Smooth muscle cell (in vitro differentiated cells): ENCODE data around the gene MMGT1. TPM values are rescaled to one million over a fixed set of nuclear protein-coding genes. Genes with fewer than 3 reads are reported as not detected.

Experiments
- DNase-seq: peaks from one replicate; lab custom pipeline; 2025; ENCODE audit not compliant: unreplicated experiment; lab: John Stamatoyannopoulos, UW
- H2AFZ ChIP-seq: fragments of 200-600 bp; sonication (generic); 2 replicates; pipeline ENCODE4 v1.6.0; 2016; ENCODE audit warnings: antibody characterized with exemption, low read depth, mild to moderate bottlenecking
- H3F3A ChIP-seq: fragments of 200-600 bp; sonication (generic); 2 replicates; pipeline ENCODE4 v1.6.0; 2017; ENCODE audit warnings: antibody characterized with exemption, low read depth
- H3K27ac ChIP-seq: fragments of 200-600 bp; sonication (generic); 2 replicates; pipeline ENCODE4 v1.5.1; 2016; ENCODE audit warnings: low read depth, mild to moderate bottlenecking
- H3K27me3 ChIP-seq: fragments of 200-600 bp; sonication (generic); 2 replicates; pipeline ENCODE4 v1.6.1; 2016; ENCODE audit warnings: low read depth, mild to moderate bottlenecking
- H3K36me3 ChIP-seq: fragments of 200-600 bp; sonication (generic); 2 replicates; pipeline ENCODE4 v1.5.1; 2016; ENCODE audit warnings: low read depth
- H3K4me1 ChIP-seq: fragments of 200-600 bp; sonication (generic); 2 replicates; pipeline ENCODE4 v1.5.1; 2016; ENCODE audit warnings: low read depth
- H3K4me2 ChIP-seq: fragments of 200-600 bp; sonication (generic); 2 replicates; pipeline ENCODE4 v1.6.0; 2016; ENCODE audit warnings: mild to moderate bottlenecking
- H3K4me3 ChIP-seq: fragments of 200-600 bp; sonication (generic); 2 replicates; pipeline ENCODE4 v1.5.1; 2016; ENCODE audit warnings: mild to moderate bottlenecking
- H3K79me2 ChIP-seq: fragments of 200-600 bp; sonication (generic); 2 replicates; pipeline ENCODE4 v1.6.0; 2016; ENCODE audit warnings: low read depth, mild to moderate bottlenecking
- H3K9ac ChIP-seq: fragments of 200-600 bp; sonication (generic); 2 replicates; pipeline ENCODE4 v1.6.0; 2016; ENCODE audit warnings: low read depth
- H3K9me3 ChIP-seq: fragments of 200-600 bp; sonication (generic); replicated peaks from 2 replicates; pipeline ENCODE4 v1.5.1; 2016; ENCODE audit warnings: low read depth
- H4K20me1 ChIP-seq: fragments of 200-600 bp; sonication (generic); 2 replicates; pipeline ENCODE4 v1.6.0; 2016; ENCODE audit warnings: low read depth
- WGBS: methylation state at CpG from one replicate; pipeline ENCODE4 v1.1.7; 2016; ENCODE audit warnings: low lambda C conversion rate; 5-methylcytosine and 5-hydroxymethylcytosine counted together
- polyA plus RNA-seq: library from polyadenylated mRNA; unstranded; fragments of >200 nt; fragmentation: Nextera tagmentation; extraction: Ambion mirVana; gene quantifications from 2 replicates; pipeline ENCODE4 v1.2.1, GENCODE V29; 2016
- total RNA-seq: library from RNA; depleted of rRNA; stranded (reverse); fragments of >200 nt; gene quantifications from 2 replicates; pipeline ENCODE4 v1.2.3, GENCODE V29; 2014
- TF ChIP-seq, protein P1 (sequence below): fragments of 200-600 bp; sonication (generic); IDR thresholded peaks from 2 replicates; pipeline ENCODE4 v1.5.1; 2017; ENCODE audit warnings: borderline replicate concordance, mild to moderate bottlenecking, antibody characterized with exemption; ENCODE audit not compliant: insufficient read depth, poor library complexity, severe bottlenecking

The MMGT1 gene
- total and polyA plus RNA-seq, 2 experiments from 2014 or later = 13.6 to 35.8 TPM

DNA sequence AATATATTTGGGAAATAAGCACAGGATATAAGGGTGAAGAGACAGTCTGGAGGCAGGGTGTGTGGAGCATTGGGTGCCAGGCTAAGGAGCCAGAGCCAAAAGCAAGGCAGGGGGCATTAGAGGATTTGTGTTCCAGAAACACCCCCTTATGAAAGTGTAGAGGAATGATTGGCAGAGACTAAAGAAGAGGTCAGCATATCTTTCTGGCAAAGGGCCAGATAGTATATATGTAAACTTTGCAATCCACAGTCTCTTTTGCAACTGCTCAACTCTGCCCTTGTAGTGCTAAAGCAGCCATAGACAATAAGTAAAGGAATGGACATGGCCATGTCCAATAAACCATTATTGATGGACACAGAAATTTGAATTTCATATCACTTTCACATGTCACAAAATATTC is 7.9 kb upstream of the MMGT1 start:
- Histone ChIP-seq H2AFZ (no peak overlapping the region), H3K36me3 (no peaks in the 10 kb centered on the region), H3K79me2 (no peaks in the 10 kb centered on the region), H3F3A (no peaks in the 10 kb centered on the region), H3K9ac (no peak overlapping the region), H3K27ac (no peak overlapping the region), H3K4me2 (no peak overlapping the region), H3K9me3 (no peaks in the 10 kb centered on the region), H3K27me3 (no peaks in the 10 kb centered on the region), H3K4me3 (no peak overlapping the region), H3K4me1 (peaks cover 4% of the 10 kb centered on the region), H4K20me1 (no peaks in the 10 kb centered on the region)
- TF ChIP-seq, protein P1, sequence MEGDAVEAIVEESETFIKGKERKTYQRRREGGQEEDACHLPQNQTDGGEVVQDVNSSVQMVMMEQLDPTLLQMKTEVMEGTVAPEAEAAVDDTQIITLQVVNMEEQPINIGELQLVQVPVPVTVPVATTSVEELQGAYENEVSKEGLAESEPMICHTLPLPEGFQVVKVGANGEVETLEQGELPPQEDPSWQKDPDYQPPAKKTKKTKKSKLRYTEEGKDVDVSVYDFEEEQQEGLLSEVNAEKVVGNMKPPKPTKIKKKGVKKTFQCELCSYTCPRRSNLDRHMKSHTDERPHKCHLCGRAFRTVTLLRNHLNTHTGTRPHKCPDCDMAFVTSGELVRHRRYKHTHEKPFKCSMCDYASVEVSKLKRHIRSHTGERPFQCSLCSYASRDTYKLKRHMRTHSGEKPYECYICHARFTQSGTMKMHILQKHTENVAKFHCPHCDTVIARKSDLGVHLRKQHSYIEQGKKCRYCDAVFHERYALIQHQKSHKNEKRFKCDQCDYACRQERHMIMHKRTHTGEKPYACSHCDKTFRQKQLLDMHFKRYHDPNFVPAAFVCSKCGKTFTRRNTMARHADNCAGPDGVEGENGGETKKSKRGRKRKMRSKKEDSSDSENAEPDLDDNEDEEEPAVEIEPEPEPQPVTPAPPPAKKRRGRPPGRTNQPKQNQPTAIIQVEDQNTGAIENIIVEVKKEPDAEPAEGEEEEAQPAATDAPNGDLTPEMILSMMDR = no peak
- no peak for DNase-seq

DNA sequence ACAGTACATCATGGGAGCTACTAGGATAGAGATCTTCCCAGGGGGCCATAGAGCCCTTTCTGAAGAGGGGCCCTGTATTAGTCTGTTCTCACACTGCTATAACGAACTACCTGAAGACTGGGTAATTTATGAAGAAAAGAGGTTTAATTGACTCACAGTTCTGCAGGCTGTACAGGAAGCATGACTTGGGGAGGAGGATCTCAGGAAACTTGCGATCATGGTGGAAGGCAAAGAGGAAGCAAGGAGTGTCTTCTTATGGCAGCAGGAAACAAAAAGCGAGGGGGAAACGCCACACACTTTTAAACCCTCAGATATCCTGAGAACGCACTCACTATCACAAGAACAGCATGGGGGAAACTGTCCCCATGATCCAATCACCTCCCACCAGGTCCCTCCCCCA is 7.2 kb upstream of the MMGT1 start:
- no peak for DNase-seq
- no peak overlapping the region for H3K4me3 ChIP-seq
- H3K9ac ChIP-seq = no peak overlapping the region
- TF ChIP-seq, protein P1 = no peak
- H3K9me3 ChIP-seq = no peaks in the 10 kb centered on the region
- peaks cover 4% of the 10 kb centered on the region for H3K4me1 ChIP-seq
- H3K4me2 ChIP-seq = no peak overlapping the region
- H3K27ac ChIP-seq = no peak overlapping the region
- H3K36me3 ChIP-seq = no peaks in the 10 kb centered on the region
- H3K79me2 ChIP-seq = no peaks in the 10 kb centered on the region
- no peak overlapping the region for H2AFZ ChIP-seq
- no peaks in the 10 kb centered on the region for H3F3A ChIP-seq
- H4K20me1 ChIP-seq = no peaks in the 10 kb centered on the region
- WGBS = 89% methylated on average over 5 of the region's 5 CpGs
- no peaks in the 10 kb centered on the region for H3K27me3 ChIP-seq

DNA sequence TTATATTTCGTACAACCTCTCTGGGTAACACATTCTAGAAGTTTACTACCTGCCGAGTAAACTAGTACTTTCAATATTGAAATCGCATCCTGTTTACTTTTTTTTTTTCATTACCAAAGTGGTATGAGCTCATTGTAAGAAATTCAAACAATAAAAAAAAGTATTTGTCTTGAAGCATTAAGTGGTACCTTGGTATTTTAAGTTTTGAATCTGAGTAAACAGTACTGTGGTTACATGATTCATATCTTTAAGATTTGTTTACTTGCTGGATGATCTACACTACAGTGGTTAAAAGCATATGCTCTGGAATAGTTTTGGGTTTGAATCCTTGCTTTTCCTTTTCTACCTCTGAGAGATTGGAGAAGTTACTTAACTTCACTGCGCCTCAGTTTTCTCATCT is 3.8 kb upstream of the MMGT1 start:
- no peaks in the 10 kb centered on the region for H3K36me3 ChIP-seq
- no peaks in the 10 kb centered on the region for H3K27me3 ChIP-seq
- H2AFZ ChIP-seq = no peak overlapping the region
- TF ChIP-seq, protein P1 = no peak
- H3K4me3 ChIP-seq = no peak overlapping the region
- 84% methylated on average over 4 of the region's 4 CpGs for WGBS
- DNase-seq = no peak
- H3K79me2 ChIP-seq = peaks cover 4% of the 10 kb centered on the region
- no peaks in the 10 kb centered on the region for H3K4me1 ChIP-seq
- no peaks in the 10 kb centered on the region for H3F3A ChIP-seq
- no peak overlapping the region for H3K4me2 ChIP-seq
- no peaks in the 10 kb centered on the region for H3K9me3 ChIP-seq
- no peak overlapping the region for H3K9ac ChIP-seq
- no peaks in the 10 kb centered on the region for H4K20me1 ChIP-seq
- no peak overlapping the region for H3K27ac ChIP-seq

DNA sequence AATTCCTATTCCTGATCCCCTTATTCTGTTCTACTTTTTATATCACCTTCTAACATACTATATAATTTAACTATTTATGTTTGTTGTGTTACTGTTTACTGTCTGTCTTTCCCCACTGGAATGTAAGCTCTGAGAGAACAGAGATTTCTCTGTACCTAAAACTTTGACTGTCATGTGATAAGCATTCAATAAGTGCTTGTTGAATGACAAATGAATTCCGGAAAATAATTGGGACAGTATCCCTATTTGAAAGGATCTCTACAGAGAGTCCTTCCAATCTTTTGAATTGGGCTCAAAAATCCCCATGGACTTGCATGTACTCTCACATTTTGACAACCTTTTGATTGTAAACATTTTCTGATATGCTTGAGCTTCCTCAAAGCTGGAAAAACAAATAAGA is 1.6 kb upstream of the MMGT1 start:
- H3F3A ChIP-seq = no peaks in the 10 kb centered on the region
- TF ChIP-seq, protein P1 = no peak
- H3K79me2 ChIP-seq = peaks cover 26% of the 10 kb centered on the region
- H3K36me3 ChIP-seq = no peaks in the 10 kb centered on the region
- no peaks in the 10 kb centered on the region for H3K9me3 ChIP-seq
- WGBS = 92% methylated on average over 1 of the region's 1 CpG
- H3K9ac ChIP-seq = no peak overlapping the region
- H4K20me1 ChIP-seq = no peaks in the 10 kb centered on the region
- no peak for DNase-seq
- no peak overlapping the region for H3K4me2 ChIP-seq
- H3K27me3 ChIP-seq = no peaks in the 10 kb centered on the region
- H3K4me3 ChIP-seq = no peak overlapping the region
- no peaks in the 10 kb centered on the region for H3K4me1 ChIP-seq
- H2AFZ ChIP-seq = no peak overlapping the region
- no peak overlapping the region for H3K27ac ChIP-seq
